Fibroblast of upper back skin (primary cell): Measurements from ENCODE around the gene FHIT.

Experiments
- DNase-seq: peaks from one replicate; pipeline ENCODE4 v3.0.0-alpha.2; 2013

FHIT gene

GRCh38 chr3:61169621-61170251 is 81.5 kb downstream of the FHIT start:
- no peak for DNase-seq

GRCh38 chr3:61168286-61168685 is 83.0 kb downstream of the FHIT start:
- DNase-seq: no peak

- no peak for DNase-seq
Observed at GRCh38 chr3:61162965-61163364, 88.3 kb downstream of the FHIT start.

- DNase-seq: no peak
Observed at GRCh38 chr3:61158667-61159066, 92.6 kb downstream of the FHIT start.

- no peak for DNase-seq
Observed at GRCh38 chr3:61158216-61158615, 93.0 kb downstream of the FHIT start.

GRCh38 chr3:61157414-61157813 is 93.8 kb downstream of the FHIT start:
- DNase-seq: no peak

- DNase-seq: no peak
Observed at GRCh38 chr3:61155701-61156292, 95.5 kb downstream of the FHIT start.

- no peak for DNase-seq
Observed at GRCh38 chr3:61154457-61155198, 96.6 kb downstream of the FHIT start.

GRCh38 chr3:61152071-61152470 is 99.2 kb downstream of the FHIT start:
- DNase-seq: no peak

- no peak for DNase-seq
Observed at GRCh38 chr3:61149236-61149635, 102.0 kb downstream of the FHIT start.

- DNase-seq: peak; percentile 36
Observed at GRCh38 chr3:61146010-61146890, 105.0 kb downstream of the FHIT start.

GRCh38 chr3:61141697-61142096 is 109.6 kb downstream of the FHIT start:
- DNase-seq: no peak

GRCh38 chr3:61141227-61141626 is 110.0 kb downstream of the FHIT start:
- DNase-seq: no peak

- DNase-seq: no peak
Observed at GRCh38 chr3:61139686-61140085, 111.6 kb downstream of the FHIT start.

- no peak for DNase-seq
Observed at GRCh38 chr3:61138401-61138800, 112.9 kb downstream of the FHIT start.

GRCh38 chr3:61136191-61136590 is 115.1 kb downstream of the FHIT start:
- DNase-seq: no peak

GRCh38 chr3:61134532-61134931 is 116.7 kb downstream of the FHIT start:
- no peak for DNase-seq

GRCh38 chr3:61132062-61132461 is 119.2 kb downstream of the FHIT start:
- DNase-seq: no peak

- no peak for DNase-seq
Observed at GRCh38 chr3:61118830-61119229, 132.4 kb downstream of the FHIT start.

GRCh38 chr3:61117045-61117898 is 134.0 kb downstream of the FHIT start:
- DNase-seq: no peak

- no peak for DNase-seq
Observed at GRCh38 chr3:61114316-61114953, 136.8 kb downstream of the FHIT start.

GRCh38 chr3:61111825-61112224 is 139.4 kb downstream of the FHIT start:
- no peak for DNase-seq
